ENCODE measurements around the gene OTUD7B.
A peak's percentile ranks its signal among the peaks of the same experiment; 100 is the strongest.

OTUD7B gene

DNA sequence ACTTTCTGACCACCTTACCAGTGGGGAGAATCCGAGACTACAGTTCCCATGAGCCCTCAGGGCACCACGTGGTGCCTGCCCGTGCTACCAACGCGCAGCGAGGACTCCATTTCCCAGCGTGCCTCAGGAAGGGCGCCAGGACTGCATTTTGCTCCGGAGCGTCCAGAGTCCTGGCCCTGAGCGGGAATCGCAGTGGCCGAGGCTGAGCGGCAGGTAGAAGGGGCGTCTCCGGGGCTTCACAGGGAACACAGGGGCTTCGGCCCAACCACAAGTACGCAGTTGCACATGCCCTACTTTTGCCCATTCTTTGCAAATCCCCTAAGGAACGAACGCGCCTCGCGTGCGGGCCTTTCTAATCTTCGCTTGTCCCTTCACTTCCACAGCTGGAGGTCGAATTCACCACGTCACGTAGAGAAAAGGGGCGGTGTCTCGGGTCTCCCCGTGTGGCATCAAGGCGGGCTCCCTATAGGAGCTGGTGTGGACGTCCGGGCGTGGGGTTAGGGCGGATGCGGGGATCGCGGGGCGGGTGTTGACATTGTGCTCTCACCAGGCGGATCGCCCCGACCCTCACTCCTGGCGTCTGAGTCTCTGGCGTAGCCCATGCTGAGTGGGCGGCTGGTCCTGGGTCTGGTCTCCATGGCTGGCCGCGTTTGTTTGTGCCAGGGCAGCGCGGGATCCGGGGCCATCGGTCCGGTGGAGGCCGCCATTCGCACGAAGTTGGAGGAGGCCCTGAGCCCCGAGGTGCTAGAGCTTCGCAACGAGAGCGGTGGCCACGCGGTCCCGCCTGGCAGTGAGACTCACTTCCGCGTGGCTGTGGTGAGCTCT, 110.9 kb downstream of the OTUD7B start, which contains the start of gene BOLA1:
BOLA1 (plus strand) TSS at position 109 of the 825 bp plus-strand sequence; CDS start at position 601, 492 bp downstream.
- H3K4me3 ChIP-seq (ENCODE audit: low read depth, low read length) = peak within 1 kb of the TSS; percentile 58
- no peaks in the 10 kb centered on the region for H3K27me3 ChIP-seq (replicated peaks)
- TF ChIP-seq, protein P1, sequence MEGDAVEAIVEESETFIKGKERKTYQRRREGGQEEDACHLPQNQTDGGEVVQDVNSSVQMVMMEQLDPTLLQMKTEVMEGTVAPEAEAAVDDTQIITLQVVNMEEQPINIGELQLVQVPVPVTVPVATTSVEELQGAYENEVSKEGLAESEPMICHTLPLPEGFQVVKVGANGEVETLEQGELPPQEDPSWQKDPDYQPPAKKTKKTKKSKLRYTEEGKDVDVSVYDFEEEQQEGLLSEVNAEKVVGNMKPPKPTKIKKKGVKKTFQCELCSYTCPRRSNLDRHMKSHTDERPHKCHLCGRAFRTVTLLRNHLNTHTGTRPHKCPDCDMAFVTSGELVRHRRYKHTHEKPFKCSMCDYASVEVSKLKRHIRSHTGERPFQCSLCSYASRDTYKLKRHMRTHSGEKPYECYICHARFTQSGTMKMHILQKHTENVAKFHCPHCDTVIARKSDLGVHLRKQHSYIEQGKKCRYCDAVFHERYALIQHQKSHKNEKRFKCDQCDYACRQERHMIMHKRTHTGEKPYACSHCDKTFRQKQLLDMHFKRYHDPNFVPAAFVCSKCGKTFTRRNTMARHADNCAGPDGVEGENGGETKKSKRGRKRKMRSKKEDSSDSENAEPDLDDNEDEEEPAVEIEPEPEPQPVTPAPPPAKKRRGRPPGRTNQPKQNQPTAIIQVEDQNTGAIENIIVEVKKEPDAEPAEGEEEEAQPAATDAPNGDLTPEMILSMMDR (IDR thresholded peaks at IDR 0.05; ENCODE audit: low read depth, low read length, missing control alignments) = no peak
- H3K36me3 ChIP-seq (replicated peaks) = peaks cover 3% of the 10 kb centered on the region
- peak within 1 kb of the TSS; percentile 56 for H3K27ac ChIP-seq
- DNase-seq = peak; percentile 87
- in situ Hi-C loops (cut with HindIII; ENCODE audit: low pct_ligation_motif_present, low sequenced_read_pairs) = no loop called here

GRCh38 chr1:149896575-149896974, 114.0 kb downstream of the OTUD7B start:
- in situ Hi-C loops (cut with HindIII; ENCODE audit: low pct_ligation_motif_present, low sequenced_read_pairs) = no loop called here
- DNase-seq = no peak
- peaks cover 3% of the 10 kb centered on the region for H3K36me3 ChIP-seq (replicated peaks)

GRCh38 chr1:149888999-149889289, 121.6 kb downstream of the OTUD7B start:
- peak; percentile 24 for DNase-seq
- in situ Hi-C loops (cut with HindIII; ENCODE audit: low pct_ligation_motif_present, low sequenced_read_pairs) = no loop called here
- H3K27me3 ChIP-seq (replicated peaks) = no peaks in the 10 kb centered on the region
- TF ChIP-seq, protein P1 (IDR thresholded peaks at IDR 0.05; ENCODE audit: low read depth, low read length, missing control alignments) = no peak
- H3K36me3 ChIP-seq (replicated peaks) = no peaks in the 10 kb centered on the region
- H3K4me3 ChIP-seq (ENCODE audit: low read depth, low read length) = peak overlapping the region; percentile 53
- peak overlapping the region; percentile 96 for H3K27ac ChIP-seq

More at GRCh38 chr1:149896575-149896974, 114.0 kb downstream of the OTUD7B start:
- Histone ChIP-seq H3K4me3 (ENCODE audit: low read depth, low read length) (no peak overlapping the region), H3K27me3 (replicated peaks) (no peaks in the 10 kb centered on the region), H3K27ac (no peak overlapping the region)
- TF ChIP-seq, protein P1 (IDR thresholded peaks at IDR 0.05; ENCODE audit: low read depth, low read length, missing control alignments) = no peak

- DNase-seq = peak; percentile 84
- in situ Hi-C loops (cut with HindIII; ENCODE audit: low pct_ligation_motif_present, low sequenced_read_pairs) = no loop called here
- H3K4me3 ChIP-seq (ENCODE audit: low read depth, low read length) = peak overlapping the region; percentile 53
- H3K36me3 ChIP-seq (replicated peaks) = no peaks in the 10 kb centered on the region
- TF ChIP-seq, protein P1 (IDR thresholded peaks at IDR 0.05; ENCODE audit: low read depth, low read length, missing control alignments) = peak; percentile 81
- no peaks in the 10 kb centered on the region for H3K27me3 ChIP-seq (replicated peaks)
- peak overlapping the region; percentile 96 for H3K27ac ChIP-seq
Observed at GRCh38 chr1:149888247-149888998, 122.1 kb downstream of the OTUD7B start.
